Measurements from ENCODE around the gene C11orf58.

C11orf58 gene

GRCh38 chr11:16805938-16806337 is 67.5 kb downstream of the C11orf58 start:
- no peak for DNase-seq

DNA sequence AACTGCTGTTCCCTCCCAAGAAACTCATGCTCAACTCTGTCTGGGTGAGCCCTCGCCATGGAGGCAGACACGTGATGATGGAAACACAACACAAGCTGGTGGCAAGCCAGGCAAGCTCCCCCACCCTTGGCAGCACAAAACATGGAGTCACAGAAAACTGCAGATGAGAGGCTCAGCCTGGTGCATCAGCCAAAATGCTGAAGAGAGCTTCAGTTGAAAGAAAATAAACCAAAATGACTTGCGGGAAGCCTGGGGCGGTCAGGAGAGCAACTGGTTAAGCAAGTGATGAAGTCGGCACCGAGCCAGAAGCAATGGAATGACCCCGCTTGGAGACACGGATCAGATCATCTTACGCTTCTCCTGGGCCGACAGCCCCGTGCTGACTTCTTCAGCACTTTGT is 68.3 kb downstream of the C11orf58 start:
- DNase-seq = no peak

DNA sequence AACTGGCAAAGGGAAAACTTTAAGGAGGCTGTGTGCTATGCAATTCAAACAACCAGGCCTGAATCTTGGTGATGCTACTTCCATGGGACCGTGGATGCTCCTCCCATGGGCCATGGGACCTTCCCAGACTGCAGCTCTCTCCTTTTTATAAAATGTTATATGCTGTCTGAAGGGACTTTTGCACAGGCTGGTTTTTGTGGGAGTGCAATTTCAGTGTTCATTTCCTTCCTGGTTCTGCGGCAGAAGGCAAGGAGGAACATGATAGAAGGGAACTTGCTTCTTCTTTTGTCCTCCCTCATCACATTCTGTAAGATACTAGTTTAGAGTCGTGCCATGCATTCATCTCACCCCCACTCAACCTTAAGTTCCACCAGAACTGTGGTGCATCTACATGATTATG is 68.9 kb downstream of the C11orf58 start:
- no peak for DNase-seq
